ENCODE results near the gene FBXW10B. TPM values are rescaled to one million over a fixed set of nuclear protein-coding genes. Genes with fewer than 3 reads are reported as not detected.
"Not testable (repeated sequence)": the region's sequence is repeated elsewhere in the genome, so short reads cannot be mapped to it uniquely, and the experiment has no call there.

The FBXW10B gene, protein sequence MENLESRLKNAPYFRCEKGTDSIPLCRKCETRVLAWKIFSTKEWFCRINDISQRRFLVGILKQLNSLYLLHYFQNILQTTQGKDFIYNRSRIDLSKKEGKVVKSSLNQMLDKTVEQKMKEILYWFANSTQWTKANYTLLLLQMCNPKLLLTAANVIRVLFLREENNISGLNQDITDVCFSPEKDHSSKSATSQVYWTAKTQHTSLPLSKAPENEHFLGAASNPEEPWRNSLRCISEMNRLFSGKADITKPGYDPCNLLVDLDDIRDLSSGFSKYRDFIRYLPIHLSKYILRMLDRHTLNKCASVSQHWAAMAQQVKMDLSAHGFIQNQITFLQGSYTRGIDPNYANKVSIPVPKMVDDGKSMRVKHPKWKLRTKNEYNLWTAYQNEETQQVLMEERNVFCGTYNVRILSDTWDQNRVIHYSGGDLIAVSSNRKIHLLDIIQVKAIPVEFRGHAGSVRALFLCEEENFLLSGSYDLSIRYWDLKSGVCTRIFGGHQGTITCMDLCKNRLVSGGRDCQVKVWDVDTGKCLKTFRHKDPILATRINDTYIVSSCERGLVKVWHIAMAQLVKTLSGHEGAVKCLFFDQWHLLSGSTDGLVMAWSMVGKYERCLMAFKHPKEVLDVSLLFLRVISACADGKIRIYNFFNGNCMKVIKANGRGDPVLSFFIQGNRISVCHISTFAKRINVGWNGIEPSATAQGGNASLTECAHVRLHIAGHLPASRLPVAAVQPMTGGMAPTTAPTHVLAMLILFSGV
- 0.12 and 1.1 TPM in 2 replicates for total RNA-seq (2014; rRNA removed; shearing (Covaris generic))

DNA sequence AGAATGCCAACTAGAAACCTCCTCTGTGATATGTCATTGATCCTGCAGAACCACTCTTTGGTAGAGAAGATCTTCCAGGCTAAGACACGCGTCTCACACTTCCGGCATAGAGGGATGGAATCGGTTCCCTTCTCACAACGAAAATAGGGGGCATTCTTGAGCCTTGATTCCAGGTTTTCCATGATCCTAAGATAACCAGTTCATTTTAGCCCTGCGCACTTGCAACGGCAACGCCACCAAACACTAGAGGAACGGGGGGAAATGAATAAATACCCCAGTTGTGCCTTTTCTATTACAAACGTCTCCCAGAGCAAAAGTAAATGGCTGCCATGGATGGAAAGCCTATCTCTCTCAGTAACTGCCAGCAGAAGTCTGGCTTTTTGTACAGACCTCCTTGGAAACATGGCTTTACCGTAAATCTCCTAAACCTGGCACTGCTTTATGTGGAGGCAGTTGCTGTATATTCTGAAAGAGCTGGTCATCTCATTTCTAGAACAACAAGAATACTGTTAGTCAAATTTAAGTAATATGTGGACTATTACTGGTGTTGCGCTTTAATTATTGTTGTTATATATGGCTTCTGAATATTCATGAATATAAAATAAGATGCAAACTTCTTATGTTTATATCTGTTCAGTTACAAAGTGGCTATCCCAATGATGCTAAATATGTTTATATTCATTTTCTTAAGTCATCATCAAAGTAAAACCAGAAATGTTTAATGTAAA, at the start of gene FBXW10B:
TSS of gene FBXW10B (minus strand) at position 374 of the 728 bp plus-strand sequence. CDS start at position 182, 192 bp downstream.
- DNase-seq (ENCODE audit: low read depth) = not testable (repeated sequence)

DNA sequence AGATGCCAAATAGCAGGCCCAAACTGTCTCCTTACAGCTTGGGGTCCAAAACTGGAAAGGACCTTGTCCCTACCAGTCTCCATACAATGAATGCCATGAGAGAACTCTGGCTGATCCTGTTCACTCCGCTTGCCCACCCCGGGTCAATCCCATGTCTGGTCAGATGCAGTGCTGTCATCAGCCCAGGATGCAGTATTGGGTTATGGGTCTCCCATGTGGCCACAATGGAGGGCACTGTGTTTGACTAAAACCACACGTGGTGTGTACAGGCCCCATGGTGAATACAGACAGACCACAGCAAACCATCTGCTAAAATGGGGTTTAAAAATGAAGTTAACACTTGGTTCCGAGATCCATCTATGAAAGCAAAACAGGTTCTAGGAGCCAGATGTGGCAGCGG, 44.2 kb upstream of the FBXW10B start:
- DNase-seq (ENCODE audit: low read depth) = no peak

DNA sequence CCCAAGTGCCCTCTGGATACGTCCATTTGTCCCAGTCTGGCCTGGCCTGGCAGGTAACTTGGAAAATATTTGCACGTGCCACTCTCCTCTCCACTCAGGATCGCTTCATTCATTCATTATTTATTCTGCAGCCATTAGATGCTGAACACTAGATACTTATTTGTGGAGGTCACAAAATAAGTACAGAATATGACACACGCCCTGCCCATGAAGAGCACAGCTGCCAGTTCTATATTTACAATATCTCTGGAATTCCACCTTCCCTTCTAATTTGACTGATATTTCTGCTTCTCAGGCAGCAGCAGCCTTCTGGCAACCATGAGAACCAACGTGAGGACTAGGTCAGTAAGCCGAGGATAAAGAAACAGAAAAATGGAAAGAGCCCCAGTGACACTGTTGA, 43.7 kb upstream of the FBXW10B start:
- DNase-seq (ENCODE audit: low read depth) = no peak

DNA sequence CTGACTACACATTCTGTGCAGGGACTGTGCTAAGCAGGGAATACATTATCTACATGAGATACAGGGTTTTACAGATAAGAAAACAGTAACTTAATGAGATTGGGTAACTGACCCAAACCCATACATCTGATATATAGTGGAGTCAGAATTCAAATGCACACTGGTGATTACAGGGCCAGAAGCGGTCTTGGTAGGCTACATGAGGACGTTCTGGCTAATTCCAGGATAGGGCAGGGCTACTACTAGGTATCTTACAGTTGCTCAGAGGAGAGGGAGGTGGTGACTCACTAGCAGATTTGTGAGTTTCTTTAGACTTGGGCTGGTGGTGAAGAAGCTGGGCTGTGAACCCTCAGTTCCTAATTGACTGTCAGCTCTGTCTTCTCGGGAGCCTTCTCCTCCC, 43.2 kb upstream of the FBXW10B start:
- DNase-seq (ENCODE audit: low read depth) = no peak

DNA sequence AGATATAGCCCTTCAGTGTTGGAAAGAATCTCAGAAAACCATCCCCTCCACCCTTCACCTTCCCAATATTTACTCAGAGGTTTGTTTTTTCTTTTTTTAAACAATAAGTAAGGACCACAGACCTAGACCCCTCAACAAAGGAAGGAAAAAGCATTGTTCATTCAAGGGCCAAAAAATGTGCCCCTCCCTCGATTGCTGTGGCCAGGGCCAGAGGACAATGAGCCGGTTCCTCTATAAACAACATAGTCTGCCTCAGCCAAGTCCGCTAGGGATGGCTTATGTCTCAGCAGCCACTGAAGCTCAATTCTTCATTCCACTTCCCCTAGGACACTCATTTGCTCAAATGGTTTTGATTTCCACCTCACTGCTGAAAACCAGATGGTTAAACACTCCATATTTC, 40.6 kb upstream of the FBXW10B start:
- DNase-seq (ENCODE audit: low read depth) = no peak

DNA sequence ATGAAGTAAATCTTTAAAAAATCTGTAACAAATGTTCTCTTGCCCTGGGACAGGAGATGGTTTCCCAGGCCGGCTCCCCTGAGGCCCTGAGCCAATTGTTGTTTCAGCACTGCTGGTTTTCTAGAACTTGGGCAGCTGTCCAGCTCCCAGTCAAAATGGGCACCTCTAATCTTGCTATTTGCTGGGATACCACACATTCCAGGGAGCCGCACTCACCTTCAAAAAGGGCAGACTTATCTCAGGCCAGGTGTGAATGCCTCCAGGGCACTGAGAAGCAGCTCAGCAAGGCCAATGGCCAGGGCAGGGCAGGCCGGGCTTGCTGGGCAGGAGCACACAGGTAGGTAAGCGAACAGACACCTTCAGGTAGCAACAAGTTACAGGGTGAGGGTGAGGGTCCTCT, 40.2 kb upstream of the FBXW10B start:
- no peak for DNase-seq (ENCODE audit: low read depth)

DNA sequence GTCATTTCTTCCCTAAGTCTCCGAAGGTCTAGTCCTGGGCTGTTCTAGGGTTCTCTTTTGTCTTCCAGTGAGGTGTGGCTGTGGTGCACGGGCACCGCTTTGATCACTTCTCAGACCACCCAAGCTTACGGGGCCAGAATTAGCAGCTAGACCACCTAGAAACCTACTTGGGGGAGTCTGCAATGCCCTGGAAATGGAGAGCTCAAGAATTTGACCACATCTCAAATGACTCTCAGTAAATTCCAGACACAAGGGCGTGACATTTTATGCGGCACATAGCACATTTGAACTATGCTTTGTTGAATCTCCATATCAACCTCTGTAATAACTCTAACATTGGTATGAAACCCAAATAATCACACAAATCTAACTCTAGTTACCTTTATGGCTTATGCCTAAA, 39.7 kb upstream of the FBXW10B start:
- no peak for DNase-seq (ENCODE audit: low read depth)

DNA sequence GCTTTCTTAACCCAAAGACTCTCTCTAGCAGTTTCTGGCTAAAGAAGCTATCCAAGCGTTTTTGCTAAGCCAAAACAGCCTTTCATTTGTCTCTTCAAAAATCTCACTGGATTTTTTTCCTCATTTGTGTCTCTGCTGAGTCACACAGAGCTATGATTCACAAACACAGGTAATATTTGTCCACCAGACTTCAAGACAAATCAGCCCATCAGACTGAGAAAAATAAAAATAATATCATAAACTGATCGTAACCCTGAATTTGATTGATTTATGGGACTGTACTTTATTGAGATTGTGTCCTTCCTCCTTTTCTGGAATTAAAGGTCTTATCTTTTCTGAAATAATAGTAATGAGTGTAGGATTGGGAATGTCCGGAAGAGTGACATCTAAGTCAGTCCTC, 38.8 kb upstream of the FBXW10B start:
- no peak for DNase-seq (ENCODE audit: low read depth)

DNA sequence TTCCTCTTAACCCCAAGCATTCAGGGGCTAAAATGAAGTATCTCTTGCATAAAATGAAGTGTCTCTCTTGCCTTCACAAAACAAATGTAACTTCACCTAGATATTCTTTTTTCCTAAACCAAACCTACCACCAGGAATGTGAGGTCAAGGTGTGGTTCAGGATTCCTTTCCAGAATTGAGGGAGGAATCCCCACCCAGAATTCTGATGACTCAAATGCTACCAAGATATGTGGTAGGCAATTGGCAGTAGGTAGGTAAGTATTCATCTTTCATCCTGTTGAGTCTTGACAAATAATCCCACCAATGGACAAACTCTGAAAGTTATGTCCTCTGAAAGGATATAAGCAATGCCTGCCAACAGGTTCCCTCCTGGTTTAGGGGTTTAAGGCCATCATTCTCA, 38.4 kb upstream of the FBXW10B start:
- no peak for DNase-seq (ENCODE audit: low read depth)

DNA sequence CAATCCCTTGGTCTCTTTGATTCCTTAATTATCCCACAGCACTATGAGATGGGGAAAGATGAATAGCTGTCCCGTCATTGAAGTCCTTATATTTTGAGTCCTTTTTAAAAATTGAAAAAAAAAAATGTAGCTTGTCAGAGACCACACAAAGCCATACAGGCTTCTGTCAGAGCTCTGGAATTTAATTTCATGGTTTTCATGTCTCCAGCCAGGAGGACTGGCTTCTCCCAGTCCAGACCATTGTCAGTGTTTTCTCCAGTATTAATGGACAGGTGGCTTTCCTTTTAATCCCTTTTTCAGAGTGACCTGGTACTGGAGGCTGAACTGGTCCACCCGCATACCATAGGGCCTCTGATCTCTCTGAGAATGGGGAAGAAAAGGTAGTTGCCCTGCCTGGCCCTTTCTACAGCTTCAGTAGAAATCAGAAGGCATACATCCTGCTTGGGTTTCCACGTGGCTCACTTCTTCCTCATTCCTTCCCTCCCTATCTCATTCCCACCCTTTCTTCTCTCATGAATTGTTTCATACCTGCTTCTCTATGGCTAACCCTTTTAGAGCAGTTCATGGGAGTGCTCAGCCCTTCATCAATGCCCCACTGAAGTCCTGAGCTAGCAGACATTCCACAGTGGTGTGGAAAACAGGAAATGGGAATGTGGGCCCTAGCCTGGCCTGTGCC, 35.5 kb upstream of the FBXW10B start:
- DNase-seq (ENCODE audit: low read depth) = no peak

DNA sequence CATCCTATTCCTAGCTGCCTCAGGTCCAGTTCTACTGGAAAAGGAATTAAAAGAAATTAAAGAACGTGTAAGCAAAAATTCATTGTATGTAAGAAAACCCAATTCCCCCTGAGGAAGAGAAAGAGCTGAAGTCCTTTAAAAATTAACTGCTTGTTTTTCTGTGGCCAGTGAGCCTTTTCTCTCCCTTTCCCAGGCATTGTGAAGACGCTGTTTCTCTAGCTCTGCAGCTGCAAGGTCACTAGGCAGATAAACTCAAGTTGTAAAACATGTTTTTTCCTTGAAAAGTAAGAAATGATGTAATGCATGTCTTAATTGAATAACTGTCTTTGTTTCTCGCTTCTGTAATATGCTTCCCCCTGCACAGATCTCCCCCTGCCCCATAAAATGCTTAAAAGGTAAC, 34.9 kb upstream of the FBXW10B start:
- not testable (repeated sequence) for DNase-seq (ENCODE audit: low read depth)

DNA sequence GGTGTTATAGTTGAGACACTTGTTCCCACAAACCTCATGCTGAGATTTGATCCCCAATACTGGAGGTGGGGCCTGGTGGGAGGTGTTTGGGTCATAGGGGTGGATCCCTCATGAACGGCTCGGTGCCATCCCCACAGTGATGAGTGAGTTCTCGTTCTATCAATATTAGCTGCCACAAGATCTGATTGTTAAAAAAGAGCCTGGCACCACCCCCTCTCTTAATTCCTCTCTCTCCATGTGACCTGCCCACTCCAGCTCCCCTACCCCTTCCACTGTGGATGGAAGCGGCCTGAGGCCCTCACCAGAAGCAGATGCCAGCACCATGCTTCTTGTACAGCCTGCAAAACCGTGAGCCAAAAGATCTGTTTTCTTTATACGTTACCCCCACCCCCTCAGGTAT, 33.5 kb upstream of the FBXW10B start:
- DNase-seq (ENCODE audit: low read depth) = no peak

DNA sequence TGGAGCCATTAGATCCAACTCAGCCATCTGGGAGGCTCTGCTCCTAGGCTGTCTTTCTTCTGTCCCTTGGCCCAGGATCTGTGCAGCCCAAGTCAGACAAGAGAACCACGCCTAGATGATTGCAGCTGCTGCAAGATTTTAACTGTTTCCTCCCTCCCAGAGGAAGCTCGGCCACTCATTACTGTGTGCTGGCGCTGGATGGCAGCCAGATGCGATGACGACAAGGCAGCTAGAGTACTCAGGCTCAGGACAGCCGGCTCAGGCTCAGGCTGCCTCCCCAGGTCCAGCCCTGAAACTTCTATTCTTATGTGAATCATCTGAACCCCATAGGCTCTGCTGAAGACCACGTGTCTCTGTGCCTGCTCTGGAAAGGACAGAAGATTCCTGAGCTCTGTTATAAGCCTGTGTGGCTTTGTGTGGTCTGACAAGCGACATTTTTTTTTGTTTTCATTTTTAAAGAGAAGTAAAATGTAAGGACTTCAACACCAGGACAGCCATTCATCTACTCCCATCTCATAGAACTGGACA, 32.1 kb upstream of the FBXW10B start:
- peak; percentile 99 for DNase-seq (ENCODE audit: low read depth)

DNA sequence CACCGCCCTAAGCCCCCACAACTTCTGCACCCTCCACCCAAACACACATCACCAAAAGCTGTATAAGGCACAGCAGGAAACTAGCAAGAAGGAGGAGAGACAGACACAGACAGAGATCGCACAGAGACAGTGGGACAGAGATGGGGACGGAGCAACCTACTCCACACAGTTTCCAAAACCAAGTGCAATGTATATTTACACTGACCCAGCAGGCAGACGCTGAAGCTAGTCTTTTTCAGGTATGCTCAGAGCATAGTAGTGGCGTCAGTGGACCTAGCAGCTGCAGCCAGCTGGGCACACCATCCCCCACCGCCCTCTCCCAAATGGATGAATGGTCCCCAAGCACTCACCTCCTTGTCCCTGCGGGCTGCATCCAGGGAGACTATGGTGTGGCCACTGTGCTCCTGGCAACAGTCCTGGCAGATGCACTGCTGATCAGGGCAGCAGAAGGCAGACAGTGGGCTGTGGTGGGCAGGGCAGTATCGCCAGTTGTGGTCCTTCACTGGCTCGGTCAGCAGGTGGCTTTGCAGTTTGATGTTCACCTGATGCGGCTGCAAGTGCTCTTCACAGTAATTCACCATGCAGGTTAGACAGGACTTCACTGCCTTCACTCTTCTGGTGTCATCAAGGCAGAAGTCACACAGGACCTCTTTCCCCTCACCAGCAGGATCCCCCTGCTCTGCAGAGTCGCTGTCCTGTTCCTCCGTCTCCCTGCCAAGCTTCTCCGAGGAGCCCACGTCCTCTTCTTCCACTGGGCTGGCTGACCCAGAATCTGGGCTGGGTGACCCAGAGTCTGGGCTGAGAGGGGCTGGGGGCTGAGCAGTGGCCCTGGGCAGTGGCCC, 31.5 kb upstream of the FBXW10B start:
- DNase-seq (ENCODE audit: low read depth) = peak; percentile 7

DNA sequence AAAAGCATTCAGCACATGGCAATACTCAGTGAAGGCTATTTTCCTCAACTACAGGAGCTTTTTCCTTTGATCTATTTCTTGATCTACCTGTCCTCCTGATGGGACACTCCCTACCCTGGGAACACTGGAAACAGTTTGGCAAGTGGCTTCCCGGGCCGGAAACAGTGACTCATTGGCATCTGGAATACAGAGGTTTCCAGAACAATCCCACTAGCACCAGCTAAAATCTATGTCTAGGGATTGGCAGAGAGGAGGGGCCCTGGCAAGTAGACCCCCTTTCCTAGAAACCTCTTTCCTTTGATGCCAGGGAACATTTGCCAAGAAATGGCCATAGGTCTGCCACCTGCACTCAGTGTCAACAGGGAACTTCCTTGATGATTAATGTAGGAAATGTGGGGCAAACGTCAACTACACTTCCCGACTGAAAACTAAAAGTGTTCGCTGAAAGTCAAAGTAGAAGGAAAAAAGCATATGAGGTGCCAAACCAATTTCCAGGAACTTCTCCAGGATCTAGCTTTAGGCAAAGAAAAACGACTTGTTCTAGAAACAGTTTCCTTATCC, 30.4 kb upstream of the FBXW10B start:
- peak; percentile 66 for DNase-seq (ENCODE audit: low read depth)

DNA sequence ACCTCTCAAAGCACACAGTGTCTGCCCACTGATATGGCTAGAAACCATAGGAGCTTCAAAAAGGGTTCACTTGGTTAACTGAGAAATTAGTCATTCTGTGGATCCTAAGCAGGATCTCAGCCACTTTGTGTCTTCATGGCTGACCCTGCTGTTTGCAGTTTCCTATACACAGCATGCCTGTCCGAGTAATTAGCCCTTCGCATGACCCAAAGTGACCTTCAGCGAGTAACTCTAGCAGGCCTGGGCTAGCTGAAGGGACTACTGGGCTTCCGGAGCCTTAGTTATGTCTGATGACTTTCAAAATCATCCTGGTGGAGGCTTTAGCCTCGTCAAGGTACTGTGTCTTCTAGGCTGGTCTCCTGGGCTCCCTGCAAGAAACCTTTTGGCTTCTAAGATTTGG, 28.9 kb upstream of the FBXW10B start:
- peak; percentile 32 for DNase-seq (ENCODE audit: low read depth)

DNA sequence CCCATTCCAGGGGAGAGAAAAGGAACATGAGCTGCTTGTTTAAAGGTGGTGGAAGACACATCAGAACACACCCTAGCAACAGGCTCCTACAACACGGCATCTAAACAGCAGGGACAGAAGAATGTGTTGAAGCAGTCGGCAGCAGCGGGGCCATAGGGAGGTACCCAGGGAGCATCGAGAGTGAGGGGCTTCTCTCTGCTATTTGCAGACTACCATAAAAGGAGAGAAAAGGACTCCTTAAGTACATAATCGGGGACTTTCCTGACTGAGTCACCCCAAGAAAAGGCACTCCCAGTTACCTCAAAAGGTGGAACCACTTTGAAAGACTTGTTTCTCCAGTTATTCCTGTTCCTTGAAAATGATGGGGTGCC, 26.4 kb upstream of the FBXW10B start:
- DNase-seq (ENCODE audit: low read depth) = peak; percentile 62

DNA sequence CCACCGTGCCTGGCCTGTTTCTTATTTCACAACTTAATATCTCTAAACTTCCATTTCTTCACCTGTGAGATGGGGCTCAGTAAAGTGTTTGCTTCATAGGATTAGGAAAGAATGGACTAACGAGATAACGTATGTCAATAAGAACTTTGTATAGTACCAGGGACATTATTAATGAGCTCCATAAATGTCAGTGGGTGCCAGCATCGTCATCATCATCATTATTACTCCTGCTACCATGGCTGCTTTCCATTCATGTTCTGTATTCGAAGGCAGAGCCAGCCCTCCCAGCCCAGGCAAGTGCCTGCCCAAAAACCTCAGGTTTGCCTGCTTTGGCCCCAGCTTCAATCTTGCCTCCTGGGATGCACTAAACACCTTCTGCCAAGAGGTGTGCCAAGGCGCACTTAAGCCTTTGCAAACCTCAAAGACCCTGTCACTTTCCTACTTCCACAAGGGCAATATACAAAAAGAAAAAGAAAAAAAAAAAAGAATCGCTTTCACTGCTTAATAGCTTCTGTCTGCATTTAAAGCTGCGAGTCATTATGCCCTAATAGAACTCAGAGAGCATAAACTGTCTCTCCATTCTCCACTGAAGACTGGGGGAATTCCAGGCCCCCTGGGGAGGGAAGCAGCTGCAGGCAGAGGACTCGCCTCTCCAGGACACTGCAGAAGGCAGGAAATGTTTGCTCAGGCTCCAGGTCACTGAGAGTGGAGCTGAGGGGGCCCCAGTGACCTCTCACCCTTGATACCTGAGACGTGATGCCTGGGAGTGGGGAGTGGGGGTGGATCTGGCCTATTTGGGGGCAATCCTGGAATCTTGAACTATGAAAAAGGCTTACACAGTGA, 25.8 kb upstream of the FBXW10B start:
- DNase-seq (ENCODE audit: low read depth) = peak; percentile 72

DNA sequence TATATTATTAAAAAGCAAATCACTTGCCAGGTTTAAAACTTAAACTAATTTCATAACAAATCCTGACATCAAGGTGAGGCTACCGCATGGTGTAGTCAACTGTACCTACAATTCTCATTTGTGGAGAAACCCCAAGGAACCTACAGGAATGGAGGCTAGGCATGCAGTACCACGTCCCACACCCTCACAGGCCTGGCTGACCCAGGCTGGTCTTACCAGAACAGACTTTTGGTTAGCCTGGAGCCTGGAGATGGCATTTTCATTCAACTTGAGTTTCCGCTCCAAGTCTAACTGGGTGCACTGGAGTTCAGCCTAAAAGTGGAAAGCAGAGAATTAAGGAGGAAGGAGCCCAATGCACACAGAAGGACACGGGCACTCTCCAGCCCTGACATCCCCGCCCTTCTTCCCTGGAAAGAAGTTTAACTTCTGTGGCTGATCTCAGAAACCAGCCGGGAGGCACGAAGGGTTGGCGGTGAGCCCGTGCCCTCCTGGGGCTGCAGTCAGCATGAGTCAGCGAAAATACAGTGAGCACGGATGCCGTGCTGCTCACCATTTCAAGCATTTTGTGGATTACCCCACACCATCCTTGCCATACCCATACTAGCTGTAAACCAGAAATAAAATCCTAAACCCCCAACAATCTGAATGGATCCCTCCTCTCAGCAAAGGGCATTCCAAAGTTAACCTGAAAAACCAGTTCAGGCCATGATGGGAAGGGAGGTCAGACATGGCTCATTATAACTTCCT, 23.2 kb upstream of the FBXW10B start:
- DNase-seq (ENCODE audit: low read depth) = not testable (repeated sequence)
